ENCODE results near the gene BTBD8.

DNA sequence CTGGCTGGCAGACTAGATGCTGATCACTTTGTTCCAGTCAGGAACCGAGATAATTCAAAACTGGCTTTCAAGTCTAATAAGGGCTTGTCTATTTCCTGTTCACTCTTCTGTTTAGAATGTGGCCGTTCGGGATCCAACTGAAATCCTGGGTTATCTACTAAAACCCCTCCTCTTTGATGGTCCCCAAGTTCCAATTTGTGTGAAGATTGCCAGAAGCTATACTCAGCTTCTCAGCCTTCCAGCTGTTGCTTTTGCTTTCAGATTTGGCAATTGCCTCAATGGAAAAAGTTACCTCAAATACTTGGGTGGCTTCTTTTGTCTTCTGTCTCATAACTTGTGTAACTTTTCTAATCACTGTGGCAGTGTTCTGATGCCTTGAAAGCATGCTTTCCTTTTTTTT, 43.7 kb downstream of the BTBD8 start:
- TF ChIP-seq, protein P1, sequence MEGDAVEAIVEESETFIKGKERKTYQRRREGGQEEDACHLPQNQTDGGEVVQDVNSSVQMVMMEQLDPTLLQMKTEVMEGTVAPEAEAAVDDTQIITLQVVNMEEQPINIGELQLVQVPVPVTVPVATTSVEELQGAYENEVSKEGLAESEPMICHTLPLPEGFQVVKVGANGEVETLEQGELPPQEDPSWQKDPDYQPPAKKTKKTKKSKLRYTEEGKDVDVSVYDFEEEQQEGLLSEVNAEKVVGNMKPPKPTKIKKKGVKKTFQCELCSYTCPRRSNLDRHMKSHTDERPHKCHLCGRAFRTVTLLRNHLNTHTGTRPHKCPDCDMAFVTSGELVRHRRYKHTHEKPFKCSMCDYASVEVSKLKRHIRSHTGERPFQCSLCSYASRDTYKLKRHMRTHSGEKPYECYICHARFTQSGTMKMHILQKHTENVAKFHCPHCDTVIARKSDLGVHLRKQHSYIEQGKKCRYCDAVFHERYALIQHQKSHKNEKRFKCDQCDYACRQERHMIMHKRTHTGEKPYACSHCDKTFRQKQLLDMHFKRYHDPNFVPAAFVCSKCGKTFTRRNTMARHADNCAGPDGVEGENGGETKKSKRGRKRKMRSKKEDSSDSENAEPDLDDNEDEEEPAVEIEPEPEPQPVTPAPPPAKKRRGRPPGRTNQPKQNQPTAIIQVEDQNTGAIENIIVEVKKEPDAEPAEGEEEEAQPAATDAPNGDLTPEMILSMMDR (IDR thresholded peaks at IDR 0.05) = no peak
- TF ChIP-seq POLR2AphosphoS5 (IDR thresholded peaks at IDR 0.05) (no peak), EP300 (IDR thresholded peaks at IDR 0.05) (no peak), POLR2A (IDR thresholded peaks at IDR 0.05) (no peak)

All from sigmoid colon (tissue), 4 donors.